ENCODE results near the gene SDSL.

DNA sequence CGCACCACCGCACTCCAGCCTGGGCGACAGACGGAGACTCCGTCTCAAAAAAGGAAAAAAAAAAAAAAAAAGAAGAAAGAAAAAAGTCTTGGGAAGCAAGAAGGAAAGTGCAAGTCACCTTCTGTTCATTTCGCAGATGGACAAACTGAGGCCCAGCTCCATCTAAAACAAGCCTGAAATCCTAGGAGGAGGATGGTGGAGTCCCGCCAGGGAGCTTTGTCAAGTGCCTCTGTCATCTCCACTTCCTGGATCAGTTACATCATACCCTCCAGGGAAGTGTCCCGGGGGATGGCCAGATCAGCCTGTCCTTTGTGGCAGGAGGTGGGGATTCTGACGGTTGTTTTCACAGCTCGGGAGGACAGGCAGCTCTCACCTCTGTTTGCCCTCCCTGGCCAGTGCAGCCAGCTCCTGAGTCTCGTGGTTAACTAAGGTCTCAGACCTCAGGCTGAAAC is 8.7 kb upstream of the SDSL start:
- TF ChIP-seq, protein P1, sequence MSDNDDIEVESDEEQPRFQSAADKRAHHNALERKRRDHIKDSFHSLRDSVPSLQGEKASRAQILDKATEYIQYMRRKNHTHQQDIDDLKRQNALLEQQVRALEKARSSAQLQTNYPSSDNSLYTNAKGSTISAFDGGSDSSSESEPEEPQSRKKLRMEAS (IDR thresholded peaks at IDR 0.05; ENCODE audit: low read depth, low read length), result no peak
- TF ChIP-seq, protein P2, sequence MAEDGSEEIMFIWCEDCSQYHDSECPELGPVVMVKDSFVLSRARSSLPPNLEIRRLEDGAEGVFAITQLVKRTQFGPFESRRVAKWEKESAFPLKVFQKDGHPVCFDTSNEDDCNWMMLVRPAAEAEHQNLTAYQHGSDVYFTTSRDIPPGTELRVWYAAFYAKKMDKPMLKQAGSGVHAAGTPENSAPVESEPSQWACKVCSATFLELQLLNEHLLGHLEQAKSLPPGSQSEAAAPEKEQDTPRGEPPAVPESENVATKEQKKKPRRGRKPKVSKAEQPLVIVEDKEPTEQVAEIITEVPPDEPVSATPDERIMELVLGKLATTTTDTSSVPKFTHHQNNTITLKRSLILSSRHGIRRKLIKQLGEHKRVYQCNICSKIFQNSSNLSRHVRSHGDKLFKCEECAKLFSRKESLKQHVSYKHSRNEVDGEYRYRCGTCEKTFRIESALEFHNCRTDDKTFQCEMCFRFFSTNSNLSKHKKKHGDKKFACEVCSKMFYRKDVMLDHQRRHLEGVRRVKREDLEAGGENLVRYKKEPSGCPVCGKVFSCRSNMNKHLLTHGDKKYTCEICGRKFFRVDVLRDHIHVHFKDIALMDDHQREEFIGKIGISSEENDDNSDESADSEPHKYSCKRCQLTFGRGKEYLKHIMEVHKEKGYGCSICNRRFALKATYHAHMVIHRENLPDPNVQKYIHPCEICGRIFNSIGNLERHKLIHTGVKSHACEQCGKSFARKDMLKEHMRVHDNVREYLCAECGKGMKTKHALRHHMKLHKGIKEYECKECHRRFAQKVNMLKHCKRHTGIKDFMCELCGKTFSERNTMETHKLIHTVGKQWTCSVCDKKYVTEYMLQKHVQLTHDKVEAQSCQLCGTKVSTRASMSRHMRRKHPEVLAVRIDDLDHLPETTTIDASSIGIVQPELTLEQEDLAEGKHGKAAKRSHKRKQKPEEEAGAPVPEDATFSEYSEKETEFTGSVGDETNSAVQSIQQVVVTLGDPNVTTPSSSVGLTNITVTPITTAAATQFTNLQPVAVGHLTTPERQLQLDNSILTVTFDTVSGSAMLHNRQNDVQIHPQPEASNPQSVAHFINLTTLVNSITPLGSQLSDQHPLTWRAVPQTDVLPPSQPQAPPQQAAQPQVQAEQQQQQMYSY (CRISPR knock-in tag; IDR thresholded peaks at IDR 0.05), result no peak
- no peak for TF ChIP-seq EP300 (IDR thresholded peaks at IDR 0.05; ENCODE audit: borderline replicate concordance in 1 of 2, control insufficient read depth in 1 of 2, low read depth in 2 of 2, low read length in 2 of 2)
- no peak for TF ChIP-seq MEF2A (IDR thresholded peaks at IDR 0.05; ENCODE audit: insufficient read depth, low read depth, low read length)
- TF ChIP-seq TAF1 (IDR thresholded peaks at IDR 0.05; ENCODE audit: borderline replicate concordance, low read depth, low read length), result no peak
- no peak for TF ChIP-seq RB1 (IDR thresholded peaks at IDR 0.05; ENCODE audit: borderline replicate concordance)
- no peak for TF ChIP-seq SP1 (IDR thresholded peaks at IDR 0.05; ENCODE audit: low read depth, low read length)
- TF ChIP-seq SIN3A (IDR thresholded peaks at IDR 0.05; ENCODE audit: low read depth, low read length), result no peak
- TF ChIP-seq, protein P3, sequence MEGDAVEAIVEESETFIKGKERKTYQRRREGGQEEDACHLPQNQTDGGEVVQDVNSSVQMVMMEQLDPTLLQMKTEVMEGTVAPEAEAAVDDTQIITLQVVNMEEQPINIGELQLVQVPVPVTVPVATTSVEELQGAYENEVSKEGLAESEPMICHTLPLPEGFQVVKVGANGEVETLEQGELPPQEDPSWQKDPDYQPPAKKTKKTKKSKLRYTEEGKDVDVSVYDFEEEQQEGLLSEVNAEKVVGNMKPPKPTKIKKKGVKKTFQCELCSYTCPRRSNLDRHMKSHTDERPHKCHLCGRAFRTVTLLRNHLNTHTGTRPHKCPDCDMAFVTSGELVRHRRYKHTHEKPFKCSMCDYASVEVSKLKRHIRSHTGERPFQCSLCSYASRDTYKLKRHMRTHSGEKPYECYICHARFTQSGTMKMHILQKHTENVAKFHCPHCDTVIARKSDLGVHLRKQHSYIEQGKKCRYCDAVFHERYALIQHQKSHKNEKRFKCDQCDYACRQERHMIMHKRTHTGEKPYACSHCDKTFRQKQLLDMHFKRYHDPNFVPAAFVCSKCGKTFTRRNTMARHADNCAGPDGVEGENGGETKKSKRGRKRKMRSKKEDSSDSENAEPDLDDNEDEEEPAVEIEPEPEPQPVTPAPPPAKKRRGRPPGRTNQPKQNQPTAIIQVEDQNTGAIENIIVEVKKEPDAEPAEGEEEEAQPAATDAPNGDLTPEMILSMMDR (IDR thresholded peaks at IDR 0.05 in 2 of 3, conservative IDR thresholded peaks at IDR 0.05 in 1 of 3; ENCODE audit: control insufficient read depth in 2 of 3, extremely low read depth in 1 of 3, insufficient read depth in 1 of 3, low read depth in 3 of 3, low read length in 3 of 3), result no peak
- TF ChIP-seq POLR2AphosphoS5 (IDR thresholded peaks at IDR 0.05; ENCODE audit: low read length), result no peak
